Heart left ventricle (tissue), 13 donors: ENCODE data around the gene SPTBN4.

Source experiments
- CTCF ChIP-seq, 12 donors: fragments of 200-600 bp; sonication (generic) in 4 of 12; IDR thresholded peaks; one replicate each; pipeline versions ENCODE4 v1.5.0 to v1.8.0; 2018 to 2022; ENCODE audit warnings: antibody characterized with exemption in 12 of 12, mild to moderate bottlenecking in 5 of 12
- POLR2A ChIP-seq, 2 donors: fragments of 450-650 bp; IDR thresholded peaks; one replicate each; pipeline ENCODE4 v1.6.1; 2017; ENCODE audit warnings: antibody characterized with exemption in 2 of 2, mild to moderate bottlenecking in 2 of 2, moderate library complexity in 2 of 2
- donor health status: ischemic (EF 13 %, LVEDD 7.1; RV severe dilation, severe dysfunction).
- donor health status: DM: no; HTN: yes; CAD: no.
- donor health status: DM: no; HTN: no; CAD: no.
- donor health status: ischemic (EF 25% LVEDD 6.9; RV normal size, moderate dysfunction).
- donor health status: ischemic (EF 25% LVEDD 5.7; RV mildly dilated, moderate dysfunction).
- donor health status: ischemic (EF 35%, LVEDD 5.7; RV mildly dilated, moderate dysfunction).
- donor health status: nonischemic (EF 11% LVEDD 7.7; RV severe dilation, severe dysfunction).
- donor health status: DM: yes; HTN: yes; CAD: no.
- donor health status: PGD.
- donor health status: ischemic (EF 29% LVEDD 5.4; RV normal size, mild dysfunction).
- donor health status: nonischemic (EF 23%, LVEDD 6.1; RV moderate dilation, normal function).

GRCh38 chr19:40466985-40467734, at the start of gene SPTBN4:
- TF ChIP-seq CTCF (IDR thresholded peaks at IDR 0.05) (no peak), POLR2A (IDR thresholded peaks at IDR 0.05) (no peak)
